Cardiac fibroblast (primary cell): Measurements from ENCODE around the gene NFILZ.
A peak's percentile ranks its signal among the peaks of the same experiment; 100 is the strongest.

Source experiments
- DNase-seq, 2 donors: peaks; one replicate each; pipeline versions ENCODE4 v3.0.0 to v3.0.0-alpha.2; 2010; ENCODE audit warnings: low read depth in 2 of 2
- H3K4me3 ChIP-seq, 2 donors: replicated peaks in 1 of 2; 1 replicate in 1 of 2; 2 replicates in 1 of 2; pipeline ENCODE4 v1.5.1; 2011; ENCODE audit warnings: low read depth in 2 of 2, low read length in 2 of 2, mild to moderate bottlenecking in 2 of 2, moderate library complexity in 1 of 2
- TF ChIP-seq, protein P1 (sequence below): IDR thresholded peaks from one replicate; pipeline ENCODE4 v1.5.1; 2011; ENCODE audit warnings: low read depth, mild to moderate bottlenecking, low read length, inconsistent platforms

The NFILZ gene

DNA sequence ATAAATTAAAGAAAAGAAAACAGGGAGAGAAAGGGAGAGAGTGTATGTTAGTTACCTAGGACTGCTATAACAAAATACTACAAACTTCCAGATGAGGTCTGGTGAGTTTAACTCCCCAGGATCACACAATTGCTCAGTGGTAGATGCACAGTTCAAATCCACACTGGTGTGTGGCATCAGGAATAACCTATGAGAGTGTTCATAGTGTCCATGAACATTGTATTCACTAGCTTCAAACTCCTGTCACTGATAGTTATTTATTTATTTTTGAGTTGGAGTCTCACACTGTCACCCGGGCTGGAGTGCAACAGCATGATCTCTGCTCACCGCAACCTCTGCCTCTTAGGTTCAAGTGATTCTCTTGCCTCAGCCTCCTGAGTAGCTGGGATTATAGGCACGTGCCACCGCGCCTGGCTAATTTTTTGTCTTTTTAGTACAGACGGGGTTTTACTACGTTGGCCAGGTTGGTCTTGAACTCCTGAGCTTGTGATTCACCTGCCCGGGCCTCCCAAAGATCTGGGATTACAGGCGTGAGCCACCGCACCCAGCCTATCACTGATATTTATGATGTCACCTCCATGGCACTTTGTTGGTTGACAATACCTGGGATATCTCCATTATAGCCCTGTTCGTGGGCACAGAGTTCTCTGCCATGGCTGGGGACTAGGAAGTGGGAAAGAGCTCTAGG is at the start of gene NFILZ:
NFILZ (plus strand) TSS at position 638 of the 688 bp plus-strand sequence. CDS start 46,133 bp downstream, outside the sequence.
- H3K4me3 ChIP-seq, result no peak within 1 kb of the TSS
- no peak for DNase-seq
- TF ChIP-seq, protein P1, sequence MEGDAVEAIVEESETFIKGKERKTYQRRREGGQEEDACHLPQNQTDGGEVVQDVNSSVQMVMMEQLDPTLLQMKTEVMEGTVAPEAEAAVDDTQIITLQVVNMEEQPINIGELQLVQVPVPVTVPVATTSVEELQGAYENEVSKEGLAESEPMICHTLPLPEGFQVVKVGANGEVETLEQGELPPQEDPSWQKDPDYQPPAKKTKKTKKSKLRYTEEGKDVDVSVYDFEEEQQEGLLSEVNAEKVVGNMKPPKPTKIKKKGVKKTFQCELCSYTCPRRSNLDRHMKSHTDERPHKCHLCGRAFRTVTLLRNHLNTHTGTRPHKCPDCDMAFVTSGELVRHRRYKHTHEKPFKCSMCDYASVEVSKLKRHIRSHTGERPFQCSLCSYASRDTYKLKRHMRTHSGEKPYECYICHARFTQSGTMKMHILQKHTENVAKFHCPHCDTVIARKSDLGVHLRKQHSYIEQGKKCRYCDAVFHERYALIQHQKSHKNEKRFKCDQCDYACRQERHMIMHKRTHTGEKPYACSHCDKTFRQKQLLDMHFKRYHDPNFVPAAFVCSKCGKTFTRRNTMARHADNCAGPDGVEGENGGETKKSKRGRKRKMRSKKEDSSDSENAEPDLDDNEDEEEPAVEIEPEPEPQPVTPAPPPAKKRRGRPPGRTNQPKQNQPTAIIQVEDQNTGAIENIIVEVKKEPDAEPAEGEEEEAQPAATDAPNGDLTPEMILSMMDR, result no peak

GRCh38 chr19:8580710-8581281 is 49.6 kb upstream of the NFILZ start:
- TF ChIP-seq, protein P1, result peak; percentile 94
- no peak overlapping the region for H3K4me3 ChIP-seq
- peak; percentile 80 to 82 for DNase-seq

DNA sequence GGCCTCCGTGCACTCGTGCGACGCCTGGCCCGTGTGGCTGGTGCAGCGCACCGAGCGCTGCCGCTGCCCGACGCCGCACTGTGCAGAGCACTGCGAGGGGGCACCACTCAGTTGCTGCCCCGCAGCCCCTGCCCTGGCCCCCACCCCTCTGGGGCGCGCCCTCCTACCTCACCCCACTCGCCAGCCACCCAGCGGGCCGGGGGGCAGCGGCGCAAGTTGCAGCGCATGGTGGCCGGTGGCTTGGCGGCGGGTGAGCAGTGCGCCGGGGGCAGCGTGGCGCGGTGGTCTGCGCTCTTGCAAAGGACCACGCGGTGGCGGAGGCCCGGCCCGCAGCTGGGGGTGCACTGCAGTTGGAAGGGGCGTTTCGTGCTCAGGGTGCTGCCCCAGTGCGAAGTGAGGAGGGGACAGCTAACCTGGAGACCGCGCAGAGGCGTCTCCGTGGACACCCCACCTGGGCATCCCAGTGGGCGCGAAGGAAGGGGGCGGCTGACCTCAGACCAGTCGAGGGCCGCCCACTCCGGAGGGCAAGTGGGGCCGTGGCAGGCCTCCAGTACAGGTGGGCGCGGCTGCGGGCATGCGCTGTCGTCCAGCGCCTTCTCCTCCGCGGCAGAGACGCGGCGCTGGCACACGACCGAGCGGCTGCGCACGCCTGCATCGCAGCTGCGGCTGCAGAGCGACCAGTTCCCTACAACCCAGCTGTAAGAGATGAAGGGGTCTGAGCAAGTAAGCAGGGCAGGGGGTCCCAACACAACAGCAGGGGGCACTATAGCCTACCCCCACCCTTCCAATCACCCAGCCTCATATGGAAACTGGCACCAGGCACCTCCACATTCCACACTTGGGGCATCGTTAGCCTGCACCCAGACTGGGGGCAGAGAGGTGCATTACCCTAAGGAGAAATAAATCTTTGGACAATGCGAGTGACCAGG is 45.2 kb upstream of the NFILZ start:
- DNase-seq, result no peak
- TF ChIP-seq, protein P1, result no peak
- no peak overlapping the region for H3K4me3 ChIP-seq

GRCh38 chr19:8585894-8586750 is 44.3 kb upstream of the NFILZ start:
- TF ChIP-seq, protein P1, result peak; percentile 69
- no peak overlapping the region for H3K4me3 ChIP-seq
- peak; percentile 34 to 44 for DNase-seq

DNA sequence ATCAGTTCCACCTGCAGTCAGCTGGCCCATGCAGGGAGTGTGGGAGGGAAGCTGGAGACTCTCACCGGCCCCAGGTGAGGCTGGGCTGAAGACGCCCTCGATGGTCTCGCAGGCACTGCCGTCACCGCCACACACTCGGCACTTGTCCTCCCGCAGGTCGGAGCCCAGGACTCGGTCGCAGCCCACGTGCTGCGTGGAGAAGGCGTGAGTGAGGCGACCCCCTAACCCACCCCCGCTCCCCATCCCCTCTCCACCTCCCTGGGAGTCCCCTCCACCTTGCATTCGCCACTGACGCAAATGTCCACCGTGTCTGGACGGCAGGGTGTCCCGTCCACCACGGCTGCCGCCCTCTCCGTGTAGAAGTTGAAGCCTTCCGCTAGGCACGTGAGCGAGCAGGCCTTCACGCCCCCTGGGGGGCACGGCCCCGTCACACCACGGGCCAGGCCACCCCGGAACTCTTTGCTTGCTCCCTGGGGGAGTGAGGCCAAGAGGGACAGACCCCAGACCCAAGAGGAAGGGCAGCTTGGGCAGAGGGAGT is 41.2 kb upstream of the NFILZ start:
- TF ChIP-seq, protein P1, result no peak
- DNase-seq, result no peak
- no peak overlapping the region for H3K4me3 ChIP-seq
